Endothelial cell of umbilical vein (primary cell): ENCODE data around the gene EIF3A. TPM values are rescaled to one million over a fixed set of nuclear protein-coding genes. Genes with fewer than 3 reads are reported as not detected.

Source experiments
- BruUV-seq: library from RNA; stranded (reverse); fragments of 400-500 nt; replicated peaks from 2 replicates; lab custom pipeline; 2021; lab: Mats Ljungman, UMichigan
- CTCF ChIA-PET: fragments of 300-600, 350-600 bp; sonication (Branson Sonifier 250); formaldehyde crosslinking; loops from one replicate; lab custom pipeline; 2021; ENCODE audit warnings: antibody characterized with exemption, inconsistent platforms; lab: Charles Lee
- POLR2A ChIA-PET: fragments of 300-600, 350-600 bp; sonication (Branson Sonifier 250); formaldehyde crosslinking; loops from one replicate; lab custom pipeline; 2021; ENCODE audit warnings: antibody characterized with exemption, inconsistent platforms; lab: Charles Lee
- DNase-seq: peaks from one replicate; pipeline ENCODE4 v3.0.0-alpha.2; 2011; ENCODE audit warnings: low read depth, low spot score
- FAIRE-seq: peaks from 2 replicates; lab custom pipeline; 2011; peaks lifted over from hg19 to GRCh38; lab: Jason Lieb, UNC
- H2AFZ ChIP-seq: 2 replicates; pipeline ENCODE4 v1.6.0; 2012; ENCODE audit warnings: low read depth, low read length, control low read depth, inconsistent platforms
- H3K27ac ChIP-seq: 2 replicates; pipeline ENCODE4 v1.5.1; 2011; ENCODE audit warnings: low read depth, mild to moderate bottlenecking, control low read depth, low read length, moderate library complexity; ENCODE audit not compliant: insufficient read depth
- H3K27me3 ChIP-seq, 2 experiments: 2 replicates each; pipeline versions ENCODE4 v1.6.0 to v1.6.1; 2011; ENCODE audit warnings: low read length in 2 of 2, mixed read lengths in 1 of 2; ENCODE audit not compliant: control insufficient read depth in 2 of 2, insufficient read depth in 2 of 2
- H3K36me3 ChIP-seq, 2 experiments: 2 replicates in 1 of 2; 3 replicates in 1 of 2; pipeline ENCODE4 v1.5.1; 2011; ENCODE audit warnings: low read length in 2 of 2, mild to moderate bottlenecking in 1 of 2, moderate library complexity in 1 of 2; ENCODE audit not compliant: control insufficient read depth in 2 of 2, insufficient read depth in 2 of 2; ENCODE audit errors: extremely low read depth in 1 of 2
- H3K4me1 ChIP-seq: 3 replicates; pipeline ENCODE4 v1.5.1; 2011; ENCODE audit warnings: mild to moderate bottlenecking, low read length; ENCODE audit not compliant: control insufficient read depth, insufficient read depth; ENCODE audit errors: extremely low read depth
- H3K4me2 ChIP-seq: 2 replicates; pipeline ENCODE4 v1.6.1; 2011; ENCODE audit warnings: low read length, control low read depth, mixed read lengths; ENCODE audit not compliant: insufficient read depth
- H3K4me3 ChIP-seq, 3 experiments: fragments of 200-600 bp in 1 of 3; sonication (generic), shearing (Covaris generic) in 1 of 3; replicated peaks in 1 of 3; 2 replicates each; pipeline ENCODE4 v1.5.1; 2011 to 2016; ENCODE audit warnings: control low read depth in 3 of 3, low read length in 3 of 3, mild to moderate bottlenecking in 2 of 3, inconsistent platforms in 1 of 3, low read depth in 1 of 3, moderate library complexity in 1 of 3; ENCODE audit not compliant: insufficient read depth in 1 of 3
- H3K79me2 ChIP-seq: 2 replicates; pipeline ENCODE4 v1.6.0; 2012; ENCODE audit warnings: low read length, inconsistent platforms; ENCODE audit not compliant: control insufficient read depth, insufficient read depth
- H3K9ac ChIP-seq: replicated peaks from 2 replicates; pipeline ENCODE3; 2011; ENCODE audit warnings: low read length, control low read depth; ENCODE audit not compliant: insufficient read depth; ENCODE audit errors: extremely low read depth
- H3K9me1 ChIP-seq: replicated peaks from 3 replicates; pipeline ENCODE4 v1.6.0; 2011; ENCODE audit warnings: mild to moderate bottlenecking, low read length; ENCODE audit not compliant: control insufficient read depth, insufficient read depth; ENCODE audit errors: extremely low read depth
- H3K9me3 ChIP-seq: replicated peaks from 2 replicates; pipeline ENCODE4 v1.5.1; 2012; ENCODE audit warnings: low read length, inconsistent platforms; ENCODE audit not compliant: control insufficient read depth, insufficient read depth
- H4K20me1 ChIP-seq: replicated peaks from 2 replicates; pipeline ENCODE3; 2011; ENCODE audit warnings: mild to moderate bottlenecking, low read length; ENCODE audit not compliant: control insufficient read depth, insufficient read depth; ENCODE audit errors: extremely low read depth
- EZH2 ChIP-seq: IDR thresholded peaks from 2 replicates; pipeline ENCODE4 v1.6.1; 2012; ENCODE audit warnings: borderline replicate concordance, low read depth, mild to moderate bottlenecking, moderate library complexity, low read length, inconsistent platforms; ENCODE audit not compliant: severe bottlenecking
- FOS ChIP-seq: IDR thresholded peaks from 2 replicates; pipeline ENCODE4 v1.6.1; 2011; ENCODE audit warnings: mild to moderate bottlenecking, low read length, moderate library complexity, borderline replicate concordance; ENCODE audit not compliant: insufficient read depth
- GATA2 ChIP-seq: IDR thresholded peaks from 2 replicates; pipeline ENCODE4 v1.7.0; 2011; ENCODE audit warnings: low read depth, mild to moderate bottlenecking, moderate library complexity, mixed read lengths, low read length; ENCODE audit not compliant: insufficient read length, insufficient read depth
- JUN ChIP-seq: IDR thresholded peaks from 2 replicates; pipeline ENCODE4 v1.6.1; 2011; ENCODE audit warnings: borderline replicate concordance, low read depth; ENCODE audit not compliant: insufficient read length, insufficient read depth
- MYC ChIP-seq: IDR thresholded peaks from one replicate; pipeline ENCODE4 v1.6.1; 2011; ENCODE audit warnings: mild to moderate bottlenecking, low read depth, low read length
- POLR2A ChIP-seq: IDR thresholded peaks from 2 replicates; pipeline ENCODE4 v1.6.1; 2012; ENCODE audit warnings: low read depth, mild to moderate bottlenecking, control low read depth, low read length
- POLR2AphosphoS5 ChIP-seq: IDR thresholded peaks from 2 replicates; pipeline ENCODE4 v1.6.1; 2012; ENCODE audit warnings: low read depth, mild to moderate bottlenecking, control low read depth, low read length, moderate library complexity; ENCODE audit not compliant: insufficient read depth
- dilution Hi-C: fragments of 300-500 bp; cut with MboI; formaldehyde crosslinking; loops from one replicate; pipeline ENCODE4 v1.15.0; 2019; ENCODE audit warnings: low sequenced_read_pairs; ENCODE audit not compliant: extremely low pct_ligation_motif_present
- intact Hi-C: fragments of 100-400 bp; cut with micrococcal nuclease; formaldehyde crosslinking; loops from one replicate; pipeline ENCODE4 v1.10.0; 2022
- polyA plus RNA-seq, 4 experiments: library from polyadenylated mRNA; depleted of rRNA in 3 of 4; stranded (reverse) in 3 of 4; unstranded in 1 of 4; fragments of >200 nt; gene quantifications; 2 replicates each; pipeline versions ENCODE4 v1.2.1 to v1.2.3, GENCODE V29; 2011 to 2012; ENCODE audit warnings: missing spikeins in 1 of 4
- total RNA-seq: library from RNA; stranded (reverse); gene quantifications from 2 replicates; pipeline ENCODE4 v1.2.3, GENCODE V29; 2021
- TF ChIP-seq, protein P1 (sequence below): IDR thresholded peaks from 2 replicates; pipeline ENCODE4 v1.6.1; 2011; ENCODE audit not compliant: insufficient read depth, insufficient read length
- TF ChIP-seq, protein P2 (sequence below), 2 donors: IDR thresholded peaks; 1 replicate in 1 of 2; 2 replicates in 1 of 2; pipeline ENCODE4 v1.5.1; 2011; ENCODE audit warnings: low read length in 2 of 2, mild to moderate bottlenecking in 2 of 2, moderate library complexity in 2 of 2, control low read depth in 1 of 2, inconsistent platforms in 1 of 2, low read depth in 1 of 2; ENCODE audit not compliant: insufficient read depth in 1 of 2; ENCODE audit errors: extremely low read depth in 1 of 2

Gene EIF3A
- total and polyA plus RNA-seq, 2 donors (not counting 3 experiments of a cell fraction or from before 2014, with no cell fraction given): 27.6 to 159 TPM

DNA sequence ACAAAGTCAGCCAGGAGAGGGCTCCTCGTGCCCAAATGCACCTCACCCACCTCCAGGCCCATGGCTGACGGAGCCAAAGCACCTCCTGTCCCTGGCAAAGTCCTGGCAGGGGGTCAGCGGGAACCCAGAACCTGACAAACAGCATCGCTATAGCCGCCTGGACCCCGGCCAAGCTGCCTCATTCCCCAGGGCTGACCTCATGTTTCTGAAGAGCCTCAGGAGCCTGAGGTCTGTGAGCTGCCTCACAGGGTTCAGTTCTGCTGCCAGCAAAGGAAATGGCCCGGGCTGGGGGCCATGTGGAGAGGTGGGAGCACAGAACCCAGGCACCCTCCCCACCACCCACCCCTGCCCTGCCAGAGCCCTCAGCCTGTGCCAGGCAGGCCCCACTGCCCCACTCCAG, 55.3 kb downstream of the EIF3A start:
- no peaks in the 10 kb centered on the region for H3K36me3 ChIP-seq
- H3K27me3 ChIP-seq: no peaks in the 10 kb centered on the region
- FAIRE-seq (no peak), DNase-seq (peak; percentile 55)
- ChIA-PET POLR2A (no interaction called here), CTCF (interaction anchor here (2.0 kb wide), 1 partner anchor 457 kb away, joined by 8 read pairs; no protein-coding TSS in a partner anchor)
- H3K4me3 ChIP-seq: no peak overlapping the region
- no peaks in the 10 kb centered on the region for H3K4me1 ChIP-seq
- TF ChIP-seq, protein P1, sequence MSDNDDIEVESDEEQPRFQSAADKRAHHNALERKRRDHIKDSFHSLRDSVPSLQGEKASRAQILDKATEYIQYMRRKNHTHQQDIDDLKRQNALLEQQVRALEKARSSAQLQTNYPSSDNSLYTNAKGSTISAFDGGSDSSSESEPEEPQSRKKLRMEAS: no peak
- no peak for TF ChIP-seq FOS
- no peak for TF ChIP-seq POLR2AphosphoS5
- TF ChIP-seq MYC: no peak
- TF ChIP-seq, protein P2, sequence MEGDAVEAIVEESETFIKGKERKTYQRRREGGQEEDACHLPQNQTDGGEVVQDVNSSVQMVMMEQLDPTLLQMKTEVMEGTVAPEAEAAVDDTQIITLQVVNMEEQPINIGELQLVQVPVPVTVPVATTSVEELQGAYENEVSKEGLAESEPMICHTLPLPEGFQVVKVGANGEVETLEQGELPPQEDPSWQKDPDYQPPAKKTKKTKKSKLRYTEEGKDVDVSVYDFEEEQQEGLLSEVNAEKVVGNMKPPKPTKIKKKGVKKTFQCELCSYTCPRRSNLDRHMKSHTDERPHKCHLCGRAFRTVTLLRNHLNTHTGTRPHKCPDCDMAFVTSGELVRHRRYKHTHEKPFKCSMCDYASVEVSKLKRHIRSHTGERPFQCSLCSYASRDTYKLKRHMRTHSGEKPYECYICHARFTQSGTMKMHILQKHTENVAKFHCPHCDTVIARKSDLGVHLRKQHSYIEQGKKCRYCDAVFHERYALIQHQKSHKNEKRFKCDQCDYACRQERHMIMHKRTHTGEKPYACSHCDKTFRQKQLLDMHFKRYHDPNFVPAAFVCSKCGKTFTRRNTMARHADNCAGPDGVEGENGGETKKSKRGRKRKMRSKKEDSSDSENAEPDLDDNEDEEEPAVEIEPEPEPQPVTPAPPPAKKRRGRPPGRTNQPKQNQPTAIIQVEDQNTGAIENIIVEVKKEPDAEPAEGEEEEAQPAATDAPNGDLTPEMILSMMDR (IDR thresholded peaks at IDR 0.05; ENCODE audit: extremely low read depth in 1 of 2, insufficient read depth in 1 of 2, low read depth in 1 of 2, low read length in 2 of 2): no peak
- no peak for TF ChIP-seq POLR2A
- TF ChIP-seq JUN: no peak
- TF ChIP-seq GATA2: no peak
- TF ChIP-seq EZH2: no peak
- no peak overlapping the region for H2AFZ ChIP-seq
- no peaks in the 10 kb centered on the region for H3K9me1 ChIP-seq
- no peaks in the 10 kb centered on the region for H3K9me3 ChIP-seq
- no peaks in the 10 kb centered on the region for H4K20me1 ChIP-seq
- no peak overlapping the region for H3K4me2 ChIP-seq
- BruUV-seq: no TSS peak
- no peak overlapping the region for H3K9ac ChIP-seq
- dilution Hi-C loops: no loop called here
- H3K79me2 ChIP-seq: no peaks in the 10 kb centered on the region
- intact Hi-C loops: loop anchor here (5.0 kb wide), 1 partner anchor 153 kb away; no protein-coding TSS in a partner anchor
- no peak overlapping the region for H3K27ac ChIP-seq
